Measurements from ENCODE around the gene MT1HL1.

MT1HL1 gene

DNA sequence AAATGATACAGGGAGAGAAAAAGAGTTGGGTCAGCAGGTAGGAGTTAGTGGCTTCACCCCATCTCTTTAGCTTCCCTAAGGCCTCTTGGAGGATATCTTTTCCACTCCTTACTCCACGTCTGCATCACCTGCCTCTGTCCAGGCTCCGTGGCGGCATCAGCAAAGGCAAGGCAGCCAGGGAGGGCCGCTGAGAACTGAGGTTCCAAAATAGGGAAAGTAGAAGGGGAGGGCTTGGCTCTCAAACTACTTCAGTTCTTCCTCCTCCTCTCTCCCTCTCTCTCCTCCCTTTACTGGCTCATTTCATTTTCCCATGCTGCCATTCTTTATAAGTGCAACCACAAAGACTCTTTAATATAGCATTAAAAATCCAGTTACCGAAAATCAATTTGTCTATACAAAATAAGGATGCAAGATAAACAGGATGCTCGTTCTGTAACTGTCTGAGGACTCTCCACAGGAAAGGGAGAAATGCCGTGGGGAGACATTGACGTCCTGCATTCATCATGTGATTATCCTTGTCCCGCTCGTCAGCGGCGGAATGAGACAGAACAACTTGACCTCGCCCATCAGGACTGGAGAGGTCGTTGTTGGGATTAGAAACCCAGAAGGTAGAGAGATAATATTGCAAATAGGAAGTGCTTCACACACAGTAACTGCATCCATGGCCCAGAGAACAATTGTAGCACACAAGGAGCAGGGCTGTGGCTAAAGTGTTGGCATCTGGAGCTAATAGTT, 3.1 kb upstream of the MT1HL1 start:
- no peak for TF ChIP-seq CTCF (IDR thresholded peaks at IDR 0.05; ENCODE audit: borderline replicate concordance, insufficient read depth, low read depth, low read length)
- no peak overlapping the region for H3K4me3 ChIP-seq (ENCODE audit: low read depth, low read length)

GRCh38 chr1:237005674-237006073, 1.4 kb upstream of the MT1HL1 start:
- no peak for TF ChIP-seq CTCF (IDR thresholded peaks at IDR 0.05; ENCODE audit: borderline replicate concordance, insufficient read depth, low read depth, low read length)
- no peak overlapping the region for H3K4me3 ChIP-seq (ENCODE audit: low read depth, low read length)

GRCh38 chr1:237003516-237003915, 725 bp downstream of the MT1HL1 start:
- H3K4me3 ChIP-seq (ENCODE audit: low read depth, low read length) = no peak overlapping the region
- TF ChIP-seq CTCF (IDR thresholded peaks at IDR 0.05; ENCODE audit: borderline replicate concordance, insufficient read depth, low read depth, low read length) = no peak

- TF ChIP-seq CTCF (IDR thresholded peaks at IDR 0.05; ENCODE audit: borderline replicate concordance, insufficient read depth, low read depth, low read length) = no peak
- H3K4me3 ChIP-seq (ENCODE audit: low read depth, low read length) = no peak overlapping the region
These were observed 4.0 kb downstream of the MT1HL1 start for GRCh38 chr1:237000191-237000590.

DNA sequence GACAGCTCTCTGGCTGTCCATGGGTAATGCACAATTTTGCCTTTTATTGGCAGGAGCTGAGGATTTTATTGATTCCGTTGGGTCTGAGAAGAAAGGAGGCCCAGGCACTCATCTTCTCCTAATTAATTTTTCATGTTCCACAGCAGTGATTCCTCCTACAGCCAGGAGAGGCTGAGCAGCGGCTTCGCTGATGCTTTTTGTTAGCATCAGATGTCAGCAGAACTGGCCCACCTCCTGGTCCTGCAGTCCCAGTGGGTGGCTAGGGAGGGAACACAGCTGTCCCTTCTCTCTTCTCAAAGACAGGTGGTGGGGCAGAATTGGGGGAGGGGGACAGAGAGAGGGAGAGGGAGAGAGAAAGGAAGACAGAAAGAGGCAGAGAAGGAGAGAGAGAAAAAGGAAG, 5.7 kb downstream of the MT1HL1 start:
- TF ChIP-seq CTCF (IDR thresholded peaks at IDR 0.05; ENCODE audit: borderline replicate concordance, insufficient read depth, low read depth, low read length) = no peak
- H3K4me3 ChIP-seq (ENCODE audit: low read depth, low read length) = no peak overlapping the region

- no peak overlapping the region for H3K4me3 ChIP-seq (ENCODE audit: low read depth, low read length)
These were observed 6.4 kb downstream of the MT1HL1 start for GRCh38 chr1:236997882-236998281.

More at GRCh38 chr1:236997882-236998281, 6.4 kb downstream of the MT1HL1 start:
- no peak for TF ChIP-seq CTCF (IDR thresholded peaks at IDR 0.05; ENCODE audit: borderline replicate concordance, insufficient read depth, low read depth, low read length)

Measured in GM12875 (cell line).